Pons (tissue), 1 donor: Measurements from ENCODE around the gene PTPRN2.
"Not testable (repeated sequence)": the region's sequence is repeated elsewhere in the genome, so short reads cannot be mapped to it uniquely, and the experiment has no call there.

Experiments used
- DNase-seq: peaks from one replicate; pipeline ENCODE4 v3.0.0-alpha.2; 2016; ENCODE audit warnings: low spot score

Gene PTPRN2

DNA sequence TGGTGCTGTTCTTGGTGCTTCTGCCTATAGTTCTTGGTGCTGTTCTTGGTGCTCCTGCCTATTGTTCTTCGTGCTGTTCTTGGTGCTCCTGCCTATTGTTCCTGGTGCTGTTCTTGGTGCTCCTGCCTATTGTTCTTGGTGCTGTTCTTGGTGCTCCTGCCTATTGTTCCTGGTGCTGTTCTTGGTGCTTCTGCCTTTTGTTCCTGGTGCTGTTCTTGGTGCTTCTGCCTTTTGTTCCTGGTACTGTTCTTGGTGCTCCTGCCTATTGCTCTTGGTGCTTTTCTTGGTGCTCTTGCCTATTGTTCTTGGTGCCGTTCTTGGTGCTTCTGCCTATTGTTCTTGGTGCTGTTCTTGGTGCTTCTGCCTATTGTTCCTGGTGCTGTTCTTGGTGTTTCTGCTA, 71.1 kb downstream of the PTPRN2 start:
- no peak for DNase-seq

DNA sequence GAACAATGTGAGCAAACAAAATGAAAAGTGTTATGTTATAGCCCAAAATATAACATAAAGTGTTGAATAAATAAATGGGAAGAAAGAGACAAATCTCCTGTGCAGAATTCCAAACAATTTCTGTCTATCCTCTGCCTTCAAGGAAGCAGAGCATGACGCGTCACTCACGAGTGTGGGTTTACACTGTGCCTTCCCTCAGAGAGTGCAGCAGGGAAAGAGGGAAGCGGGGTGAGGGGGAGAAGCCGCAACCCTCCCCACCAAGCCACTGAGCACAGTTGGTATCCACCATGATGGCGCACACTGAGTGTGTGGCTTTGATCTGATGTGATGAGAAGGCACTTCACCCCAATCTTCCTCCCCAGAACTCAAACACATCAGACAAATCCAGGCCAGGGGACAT, 74.8 kb downstream of the PTPRN2 start:
- DNase-seq: no peak

DNA sequence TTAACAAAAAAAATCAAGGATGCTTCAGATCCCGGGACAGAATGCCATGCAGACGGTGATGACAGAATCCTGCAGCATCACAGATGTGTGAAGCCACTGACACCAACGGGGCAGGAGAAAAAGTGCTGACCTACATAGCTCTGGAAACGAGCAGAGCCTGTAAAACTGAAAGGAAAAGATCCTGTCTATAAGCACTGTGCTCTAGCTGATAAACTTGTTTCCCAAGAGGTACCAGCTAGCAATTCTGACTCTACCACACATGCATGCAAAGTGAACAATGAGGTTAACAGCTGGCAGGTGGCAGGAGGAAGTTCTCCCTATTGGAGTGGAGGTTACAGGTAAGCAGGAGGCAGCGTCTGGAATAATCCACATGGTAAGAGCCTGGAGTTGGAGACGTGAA, 75.6 kb downstream of the PTPRN2 start:
- DNase-seq: no peak

DNA sequence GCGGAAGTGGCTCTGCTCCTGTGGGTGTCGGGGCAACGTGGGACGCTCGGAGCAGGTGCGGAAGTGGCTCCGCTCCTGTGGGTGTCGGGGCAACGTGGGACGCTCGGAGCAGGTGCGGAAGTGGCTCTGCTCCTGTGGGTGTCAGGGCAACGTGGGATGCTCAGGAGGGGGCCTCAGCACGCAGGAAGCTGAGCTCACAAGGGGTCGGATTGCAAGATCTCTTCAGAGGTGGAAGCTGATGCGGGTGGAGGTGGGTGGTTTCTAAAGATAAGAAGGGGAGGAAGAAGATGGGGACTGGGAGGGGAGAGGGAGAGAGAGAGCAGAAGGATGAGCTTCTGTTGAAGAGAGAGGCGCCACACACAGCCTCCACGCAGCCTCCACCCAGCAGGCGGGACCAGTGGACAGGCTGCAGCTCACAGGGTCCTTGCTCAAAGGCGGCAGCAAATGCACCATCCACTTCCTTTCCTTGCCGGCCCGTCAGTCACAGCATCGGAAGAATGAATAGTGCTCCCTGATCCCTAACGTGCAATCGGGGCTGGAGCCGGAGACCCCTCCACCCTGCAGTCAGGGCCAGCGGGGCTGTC, 78.7 kb downstream of the PTPRN2 start:
- no peak for DNase-seq

DNA sequence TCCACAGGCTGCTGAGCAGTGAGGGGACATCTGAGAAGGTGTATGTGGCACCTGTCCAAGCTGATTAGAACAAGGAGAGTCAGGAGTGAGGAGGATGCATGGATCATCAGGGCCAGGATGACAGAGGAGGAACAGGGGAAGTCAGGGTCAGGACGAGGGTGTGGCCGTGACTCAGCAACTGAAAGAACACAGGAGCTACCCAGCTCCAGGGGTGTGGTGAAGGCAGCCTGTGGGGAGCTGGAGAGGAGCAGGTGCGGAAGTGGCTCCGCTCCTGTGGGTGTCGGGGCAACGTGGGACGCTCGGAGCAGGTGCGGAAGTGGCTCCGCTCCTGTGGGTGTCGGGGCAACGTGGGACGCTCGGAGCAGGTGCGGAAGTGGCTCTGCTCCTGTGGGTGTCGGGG, 79.3 kb downstream of the PTPRN2 start:
- DNase-seq: not testable (repeated sequence)

DNA sequence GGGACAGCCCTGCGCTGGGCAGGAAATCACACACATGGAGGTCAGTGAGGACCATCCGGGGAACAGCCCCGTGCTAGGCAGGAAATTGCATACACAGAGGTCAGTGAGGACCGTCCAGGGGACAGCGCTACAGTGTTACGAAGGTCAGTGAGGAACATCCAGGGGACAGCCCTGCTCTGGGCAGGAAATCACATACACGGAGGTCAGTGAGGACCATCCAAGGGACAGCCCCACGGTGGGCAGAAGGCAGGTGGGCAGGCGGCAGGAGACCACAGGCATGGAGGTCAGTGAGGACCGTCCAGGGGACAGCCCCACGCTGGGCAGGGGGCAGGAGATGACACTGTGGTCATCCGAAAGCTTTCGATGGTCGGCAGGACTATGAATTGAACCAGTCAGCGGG, 79.7 kb downstream of the PTPRN2 start:
- DNase-seq: no peak

DNA sequence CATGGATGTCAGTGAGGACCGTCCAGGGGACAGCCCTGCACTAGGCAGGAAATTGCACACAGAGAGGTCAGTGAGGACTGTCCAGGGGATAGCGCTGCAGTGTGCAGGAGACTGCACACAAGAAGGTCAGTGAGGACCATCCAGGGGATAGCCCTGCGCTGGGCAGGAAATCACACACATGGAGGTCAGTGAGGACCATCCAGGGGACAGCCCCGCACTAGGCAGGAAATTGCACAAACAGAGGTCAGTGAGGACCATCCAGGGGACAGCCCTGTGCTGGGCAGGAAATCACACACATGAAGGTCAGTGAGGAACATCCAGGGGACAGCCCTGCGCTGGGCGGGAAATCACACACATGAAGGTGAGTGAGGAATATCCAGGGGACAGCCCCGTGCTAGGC, 80.4 kb downstream of the PTPRN2 start:
- not testable (repeated sequence) for DNase-seq

DNA sequence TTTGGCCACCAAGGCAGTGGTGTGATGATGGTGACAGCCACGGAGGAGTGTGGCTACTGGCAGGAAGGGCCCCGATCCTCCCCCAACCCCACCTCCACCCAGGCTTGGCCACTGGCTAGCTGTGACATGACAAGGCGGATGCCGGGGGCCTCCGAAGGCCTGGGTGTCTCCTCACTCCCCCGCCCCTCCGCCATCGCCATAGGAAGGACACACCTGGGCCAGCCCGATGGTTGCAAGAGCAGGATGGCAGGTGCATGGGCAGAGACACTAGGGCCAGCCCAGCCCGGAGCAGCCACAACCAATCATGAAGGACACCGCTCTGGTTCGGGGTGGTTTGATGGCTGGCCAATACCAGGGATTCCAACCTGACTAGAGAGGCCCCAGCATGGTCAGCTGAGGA, 81.0 kb downstream of the PTPRN2 start:
- DNase-seq: no peak

DNA sequence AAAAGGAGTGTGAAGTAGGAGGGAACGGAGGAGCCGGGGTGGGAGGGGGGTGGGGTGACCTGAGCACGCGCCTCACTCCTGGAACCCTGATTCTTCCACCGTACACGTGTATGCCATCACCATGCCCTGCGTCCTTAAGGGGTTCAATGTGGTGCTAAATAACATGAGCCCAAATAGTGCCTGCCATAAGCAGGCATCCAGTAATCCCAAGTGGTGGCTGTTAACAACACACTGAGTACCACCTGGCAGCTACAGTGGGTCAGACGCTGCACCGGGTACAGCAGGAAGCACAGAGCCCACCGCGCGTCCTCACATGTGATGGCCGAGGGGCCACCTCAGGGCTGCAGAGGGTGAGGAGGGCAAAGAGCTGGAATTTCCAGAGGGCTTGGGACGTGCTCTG, 81.9 kb downstream of the PTPRN2 start:
- DNase-seq: no peak

DNA sequence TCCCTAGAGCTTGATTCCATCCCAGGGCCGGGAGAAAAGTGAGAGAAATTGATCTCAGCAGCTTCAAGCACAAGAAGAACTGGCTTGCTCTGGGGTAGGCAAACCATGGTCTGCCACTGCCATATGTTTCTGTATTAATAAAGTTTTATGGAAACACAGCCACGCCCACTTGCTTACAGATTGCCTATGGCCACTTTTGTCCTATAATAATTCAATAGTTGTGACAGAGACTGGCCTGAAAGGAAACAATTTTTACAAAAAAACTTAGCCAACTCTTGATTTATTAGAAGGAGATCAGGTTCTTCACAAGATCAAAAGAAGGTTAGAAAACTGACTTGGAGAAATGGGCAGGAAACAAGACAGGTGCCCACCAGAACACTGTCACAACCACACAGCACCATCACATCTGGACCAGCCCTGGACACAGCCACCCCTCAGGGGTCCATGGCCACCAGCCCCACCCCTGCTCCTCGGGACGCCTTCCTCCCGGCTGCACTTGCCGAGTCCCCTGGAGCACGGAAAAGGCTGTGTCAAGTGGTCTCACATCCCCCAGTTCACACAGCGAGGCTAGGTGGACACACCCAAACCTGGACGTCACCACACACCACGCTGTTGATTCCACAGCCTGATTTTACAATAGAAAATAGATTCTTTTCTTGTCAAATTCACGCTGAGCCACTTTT, 85.4 kb downstream of the PTPRN2 start:
- DNase-seq: no peak

DNA sequence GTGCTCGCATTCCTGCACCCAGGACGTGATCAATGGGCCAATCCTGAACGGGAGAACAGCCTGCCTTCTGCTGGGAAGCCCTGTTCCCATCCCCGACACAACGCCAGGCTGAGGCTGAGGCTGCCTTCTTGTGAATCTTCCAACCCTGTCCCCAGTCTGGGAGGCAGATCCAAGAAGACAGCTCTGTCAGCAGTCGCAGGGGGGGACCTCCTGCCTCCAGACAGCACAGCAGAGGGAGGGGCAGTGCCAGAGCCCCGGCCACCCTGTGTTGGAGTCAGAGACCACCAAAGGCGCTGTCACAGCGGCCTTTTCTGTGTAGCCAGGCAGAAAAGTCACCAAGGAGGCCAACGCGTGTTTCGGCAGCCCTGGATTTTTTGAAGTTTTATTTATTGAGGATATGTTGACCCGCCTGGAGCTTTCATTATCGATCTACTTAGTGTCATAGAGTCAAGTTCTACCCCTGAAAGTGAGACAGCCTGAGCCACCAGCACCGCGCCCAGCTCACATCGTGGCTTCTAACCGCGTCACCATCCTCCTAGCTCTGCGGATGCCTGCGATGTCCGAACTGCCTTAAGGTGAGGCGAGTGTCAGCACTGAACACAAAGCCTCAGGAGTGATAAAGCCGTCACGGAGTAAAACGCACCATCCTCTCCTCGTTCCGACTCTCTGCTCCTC, 86.1 kb downstream of the PTPRN2 start:
- DNase-seq: no peak

DNA sequence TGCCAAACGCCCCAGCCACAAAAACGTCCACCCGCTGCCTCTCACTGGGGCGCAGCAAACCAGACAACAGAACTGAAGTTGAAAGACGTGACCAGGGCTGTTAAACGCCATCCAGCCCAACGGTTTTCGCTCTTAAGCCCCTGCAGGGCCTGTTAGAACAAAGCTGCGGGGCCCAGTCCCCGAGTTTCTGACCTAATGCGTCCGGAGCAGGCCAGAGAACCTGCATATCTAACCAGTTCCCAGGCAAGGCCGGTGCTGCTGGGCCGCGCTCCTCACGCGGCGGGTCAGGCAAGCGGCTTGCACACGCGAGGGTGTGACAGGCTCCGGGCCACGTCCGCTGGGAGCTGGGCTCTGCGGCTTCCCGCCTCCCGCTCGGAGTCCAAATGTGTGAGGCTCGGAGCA, 87.0 kb downstream of the PTPRN2 start:
- no peak for DNase-seq

DNA sequence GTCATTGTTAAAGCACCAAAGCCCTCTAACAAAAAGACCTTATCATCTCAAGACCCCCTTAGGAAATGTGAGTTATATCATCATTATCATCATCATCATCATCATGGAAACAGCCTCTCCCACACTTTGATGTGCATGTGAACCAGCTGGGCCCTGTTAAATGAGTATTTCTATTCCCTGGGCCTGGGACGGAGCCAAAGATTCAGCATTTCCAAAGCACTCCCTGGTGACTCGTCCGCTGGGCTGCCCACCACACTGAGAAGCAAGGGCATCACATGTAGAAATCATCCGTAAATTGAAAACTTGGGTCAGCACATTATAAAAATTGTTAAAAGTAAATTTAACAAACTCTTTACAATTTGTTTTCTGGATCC, 88.6 kb downstream of the PTPRN2 start:
- DNase-seq: no peak

DNA sequence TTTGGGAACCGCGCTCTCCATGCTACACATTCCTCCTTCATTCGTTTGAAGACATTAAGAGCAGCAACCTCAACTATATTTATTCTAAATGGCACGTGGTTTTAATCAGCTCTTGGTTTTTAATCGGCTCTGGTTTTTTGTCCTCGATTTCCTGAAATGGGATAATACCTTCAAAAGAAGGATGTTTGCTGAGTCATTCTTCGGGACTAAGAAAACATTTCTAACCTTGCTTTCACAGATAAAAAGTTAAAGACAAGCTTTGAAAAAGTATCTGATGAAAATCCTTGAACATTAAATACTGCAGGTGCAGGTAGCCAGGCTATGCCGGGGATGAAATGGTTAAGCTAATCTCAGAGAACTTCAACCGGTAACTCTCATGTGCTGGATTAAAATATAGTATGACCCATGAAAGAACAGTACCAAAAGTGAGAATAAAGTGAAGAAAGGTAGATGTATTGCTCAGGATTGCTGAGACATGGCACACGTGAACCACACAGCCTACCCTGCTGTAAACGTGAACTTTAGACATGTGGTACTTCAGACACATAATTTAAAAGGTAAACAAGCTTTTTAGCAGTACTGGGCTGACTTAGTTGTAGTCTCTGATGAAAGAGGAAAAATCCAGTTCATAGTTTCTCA, 89.1 kb downstream of the PTPRN2 start:
- DNase-seq: no peak

DNA sequence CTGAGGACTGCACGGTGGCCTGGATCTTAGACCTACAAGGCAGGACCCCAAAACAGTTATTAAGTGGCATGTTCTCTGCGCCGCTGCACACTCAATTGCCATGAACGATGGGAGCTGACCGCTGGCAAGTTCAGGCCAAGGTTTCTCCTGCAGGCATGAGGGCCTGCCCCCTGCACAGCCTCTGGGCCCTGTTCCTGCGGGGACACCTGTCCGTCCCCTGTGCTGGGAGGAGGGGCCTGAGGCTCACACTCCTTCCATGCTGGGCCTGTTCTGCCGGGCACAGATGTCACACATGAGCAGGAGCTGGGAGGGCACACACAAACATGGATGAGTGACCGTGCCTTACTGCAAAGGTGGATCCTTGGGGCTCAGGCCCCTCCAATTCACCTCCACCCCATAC, 90.0 kb downstream of the PTPRN2 start:
- DNase-seq: no peak

DNA sequence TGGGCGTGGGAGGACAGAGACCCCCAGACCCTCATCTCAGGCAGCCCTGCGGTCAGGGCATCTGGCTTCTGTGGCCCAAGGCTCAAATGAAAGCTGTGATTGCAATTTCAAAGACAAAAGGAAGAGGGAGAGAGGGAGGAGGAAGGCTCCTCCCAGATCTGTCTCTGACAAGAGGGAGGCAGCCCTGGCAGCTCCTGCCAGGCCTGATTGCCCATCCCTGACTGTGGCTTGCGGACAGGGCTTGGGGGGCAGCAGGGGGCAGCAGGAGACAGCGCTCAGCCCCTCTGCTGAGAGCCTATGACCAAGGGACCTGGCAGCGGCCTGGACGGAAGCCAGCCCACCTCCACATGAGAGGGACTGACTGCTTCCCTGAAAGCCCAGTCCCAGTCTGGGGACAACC, 91.8 kb downstream of the PTPRN2 start:
- DNase-seq: no peak

DNA sequence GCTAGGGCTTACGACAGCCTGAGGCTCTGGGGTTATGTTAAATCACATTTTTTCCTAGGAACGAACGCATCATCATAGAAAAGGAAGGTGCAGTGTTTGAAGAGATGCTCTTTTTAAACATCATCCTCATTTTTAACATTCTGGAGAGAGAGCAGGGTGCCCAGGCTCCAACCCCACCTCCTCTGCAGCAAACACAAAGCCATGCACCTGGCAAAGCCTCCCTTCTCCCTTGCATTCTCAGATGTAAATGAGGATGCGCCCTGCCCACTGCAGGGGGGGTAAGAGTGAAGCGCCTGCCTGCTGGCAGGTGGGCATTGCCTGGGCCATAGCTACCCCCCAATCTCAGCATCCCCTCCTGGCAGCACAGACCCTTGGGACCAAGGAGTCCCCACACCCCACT, 92.4 kb downstream of the PTPRN2 start:
- no peak for DNase-seq

DNA sequence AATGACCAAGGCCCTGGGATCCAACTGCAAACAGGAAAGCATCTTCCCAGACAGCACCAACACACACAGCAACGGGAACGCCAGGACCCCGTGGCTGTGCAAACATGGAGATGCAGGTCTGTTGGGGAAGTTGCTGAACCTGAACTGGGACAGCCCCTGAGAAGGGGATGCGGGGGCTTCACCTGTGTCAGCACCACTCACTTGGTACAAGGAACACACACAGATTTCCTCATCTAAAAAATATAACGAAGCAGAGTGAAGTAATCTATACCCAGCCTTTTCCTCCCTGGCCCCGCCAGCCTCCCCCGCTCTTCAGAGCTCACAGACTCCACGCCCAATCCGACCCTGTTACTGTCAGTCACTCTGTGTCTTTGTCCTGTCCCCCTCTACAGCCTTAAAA, 93.0 kb downstream of the PTPRN2 start:
- DNase-seq: no peak

DNA sequence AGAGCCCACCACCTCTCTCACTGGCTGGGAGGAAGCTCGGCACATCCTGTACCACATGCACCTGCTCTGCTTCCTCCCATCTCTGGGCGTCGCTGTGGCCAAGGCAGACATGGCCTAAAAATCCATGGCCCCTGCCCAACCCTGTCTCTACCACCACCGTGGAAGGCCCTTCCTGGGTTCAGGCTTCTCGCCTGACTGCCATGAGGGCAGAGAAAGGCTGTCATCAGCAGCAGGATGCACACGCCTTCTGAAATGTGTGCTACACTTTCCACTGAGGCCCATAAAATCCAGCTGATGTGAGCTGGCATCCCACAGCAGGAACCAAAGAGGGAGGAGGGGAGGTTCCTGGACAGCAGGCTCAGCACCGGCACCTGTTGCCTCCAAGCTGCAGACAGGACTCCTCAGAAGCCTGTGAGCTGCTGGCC, 93.4 kb downstream of the PTPRN2 start:
- no peak for DNase-seq

DNA sequence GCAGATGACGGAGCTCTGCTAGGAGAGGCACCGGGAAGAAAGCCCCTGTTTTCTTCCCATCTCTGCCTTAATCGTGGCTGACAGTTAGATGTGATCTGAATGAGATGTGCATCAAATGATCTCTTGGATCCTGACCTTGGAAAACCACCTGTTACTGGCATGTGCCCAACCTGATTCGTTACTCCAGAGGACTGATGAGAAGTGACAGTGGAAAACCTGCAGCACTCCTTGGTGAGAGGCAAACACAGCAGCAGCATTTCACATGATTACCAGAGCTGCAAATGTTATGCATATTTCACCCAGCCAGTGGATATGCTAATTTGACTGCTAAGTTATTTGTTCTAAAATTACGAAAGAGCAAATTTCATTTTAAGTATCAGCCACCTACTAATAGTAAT, 95.3 kb downstream of the PTPRN2 start:
- DNase-seq: no peak

DNA sequence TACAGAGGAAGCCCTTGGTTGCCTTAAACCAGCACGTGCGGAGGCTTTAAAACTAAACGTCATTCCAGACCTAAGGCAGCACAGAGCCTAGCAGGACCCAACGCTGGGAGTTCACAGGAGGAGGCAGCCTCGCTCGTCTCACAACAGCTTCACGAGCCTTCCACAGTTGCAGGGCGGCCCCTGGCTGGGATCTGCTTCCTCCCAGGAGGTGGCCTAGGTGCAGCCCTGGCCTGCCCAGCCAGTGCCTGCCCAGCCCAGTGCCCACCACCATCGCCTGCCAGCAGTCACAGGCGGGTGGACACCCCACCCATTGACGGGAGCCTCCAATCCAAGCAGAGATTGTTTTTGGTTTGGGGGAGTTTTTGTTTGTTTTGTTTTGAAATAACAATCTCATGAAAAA, 96.5 kb downstream of the PTPRN2 start:
- no peak for DNase-seq

DNA sequence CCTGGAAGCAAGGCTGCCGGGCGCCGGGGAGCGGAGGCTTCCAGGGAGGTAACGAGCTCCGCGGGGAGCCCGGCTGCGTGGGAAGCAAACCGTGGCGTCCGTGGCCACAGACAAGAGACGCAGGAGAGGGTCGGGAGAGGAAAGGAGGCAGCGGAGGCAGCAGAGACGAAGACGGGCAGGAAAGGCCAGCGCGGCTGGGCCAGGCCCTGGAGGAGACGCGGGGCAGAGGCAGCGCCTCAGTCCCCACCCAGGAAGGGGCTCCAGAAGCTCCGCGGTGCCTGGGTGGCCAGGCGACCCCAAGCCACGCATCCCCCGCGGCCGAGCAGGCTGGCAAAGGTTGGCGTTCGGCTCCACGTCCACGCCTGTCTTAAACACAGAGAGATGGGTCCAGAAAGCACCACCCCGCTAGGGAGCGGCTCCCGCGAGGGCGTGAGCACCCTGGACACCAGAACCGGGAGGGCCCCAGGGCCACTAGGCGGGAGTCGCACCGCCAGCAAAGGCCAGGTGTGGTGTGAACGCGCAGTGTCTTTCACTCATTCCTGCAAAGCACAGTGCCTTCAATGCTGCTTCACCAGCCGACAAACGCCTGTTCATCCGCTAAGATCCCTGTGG, 97.3 kb downstream of the PTPRN2 start:
- DNase-seq: no peak
